ENCODE measurements around the gene DENND1C.

- TF ChIP-seq CTCF (IDR thresholded peaks at IDR 0.05; ENCODE audit: low read depth, low read length, poor library complexity, severe bottlenecking) (no peak), EZH2phosphoT487 (IDR thresholded peaks at IDR 0.05; ENCODE audit: borderline replicate concordance, low read length) (no peak)
Observed at GRCh38 chr19:6475321-6476108, 6.1 kb downstream of the DENND1C start.

Measured in DOHH2 (cell line).